ENCODE measurements around the gene TNFRSF1B.

The TNFRSF1B gene

DNA sequence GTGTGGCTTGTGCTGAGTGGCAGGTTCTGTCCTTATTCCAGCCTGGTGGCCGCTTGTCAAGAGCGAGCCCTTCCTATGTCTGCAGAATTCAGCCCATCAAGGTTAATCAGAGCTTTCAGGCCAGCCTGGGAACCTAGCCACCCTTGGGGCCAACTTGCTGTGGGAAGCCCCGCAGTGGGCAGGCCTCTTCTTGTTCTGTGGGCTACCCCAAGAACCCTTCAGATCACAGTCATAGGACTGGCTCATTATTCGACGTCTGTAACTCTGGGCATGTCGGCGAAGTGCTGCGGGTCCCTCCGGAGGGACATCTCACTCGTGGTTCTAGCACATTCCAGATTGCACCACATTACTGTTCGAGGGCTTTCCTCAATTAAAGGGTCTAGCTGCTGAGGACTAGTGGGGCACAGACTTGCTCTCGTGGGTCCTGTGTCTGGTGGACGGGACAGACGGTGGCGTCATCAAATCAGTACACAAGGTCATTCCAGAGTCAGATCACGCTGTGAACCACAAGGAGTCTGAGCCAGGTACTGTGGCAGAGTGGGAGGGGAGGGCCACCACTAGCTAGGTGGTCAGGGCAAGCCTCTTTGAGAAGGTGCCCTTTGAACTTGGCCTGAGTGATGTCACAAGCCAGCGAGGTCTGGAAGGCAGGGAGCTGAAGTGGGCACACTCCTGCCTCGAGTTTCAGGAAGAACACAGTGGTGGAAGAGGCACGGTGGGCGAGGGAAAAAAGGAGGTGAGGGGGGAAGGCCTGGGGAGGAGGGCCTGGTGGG, 20.3 kb upstream of the TNFRSF1B start:
- H3K4me1 Mint-ChIP-seq = peaks cover 68 to 98% of the 10 kb centered on the region in 2 donors
- no peaks in the 10 kb centered on the region for H3K27me3 Mint-ChIP-seq
- no peak for DNase-seq
- peak overlapping the region; percentile 77 for H3K27ac Mint-ChIP-seq
- peaks cover 4 to 5% of the 10 kb centered on the region in 2 donors for H3K36me3 Mint-ChIP-seq
- no peak for ATAC-seq (replicated peaks)
- peaks cover 7 to 8% of the 10 kb centered on the region in 2 donors for H3K9me3 Mint-ChIP-seq
- H3K4me3 Mint-ChIP-seq = no peak overlapping the region

DNA sequence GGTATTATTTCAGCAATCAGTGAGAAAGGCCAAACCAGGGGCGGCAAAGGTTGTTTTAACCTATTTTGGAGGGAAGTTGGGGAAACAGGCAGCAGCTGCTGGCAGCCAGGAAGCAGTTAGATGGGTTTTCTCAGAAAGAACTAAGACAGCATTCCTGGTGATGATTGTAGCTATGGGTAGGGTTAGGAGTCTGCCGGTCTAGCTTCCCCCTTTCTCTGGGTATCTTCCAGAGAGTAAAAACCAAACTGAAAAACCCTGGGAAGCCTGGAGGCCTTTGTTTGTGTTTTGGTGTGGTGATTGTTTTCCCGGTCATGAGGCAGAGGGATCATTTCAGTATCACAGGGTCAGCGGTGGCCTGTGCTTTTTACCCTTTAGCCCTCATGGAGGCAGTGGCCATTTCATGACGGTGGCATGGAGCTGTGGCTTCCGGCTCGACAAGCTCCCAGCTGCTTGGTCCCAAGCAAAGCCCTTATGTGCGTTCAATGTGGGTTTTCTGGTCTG, 19.5 kb upstream of the TNFRSF1B start:
- H3K36me3 Mint-ChIP-seq = peaks cover 4 to 5% of the 10 kb centered on the region in 2 donors
- no peak for ATAC-seq (replicated peaks)
- H3K4me3 Mint-ChIP-seq = no peak overlapping the region
- peaks cover 75 to 100% of the 10 kb centered on the region in 2 donors for H3K4me1 Mint-ChIP-seq
- H3K27me3 Mint-ChIP-seq = no peaks in the 10 kb centered on the region
- DNase-seq = no peak
- H3K9me3 Mint-ChIP-seq = peaks cover 7 to 8% of the 10 kb centered on the region in 2 donors
- H3K27ac Mint-ChIP-seq = peak overlapping the region; percentile 77

DNA sequence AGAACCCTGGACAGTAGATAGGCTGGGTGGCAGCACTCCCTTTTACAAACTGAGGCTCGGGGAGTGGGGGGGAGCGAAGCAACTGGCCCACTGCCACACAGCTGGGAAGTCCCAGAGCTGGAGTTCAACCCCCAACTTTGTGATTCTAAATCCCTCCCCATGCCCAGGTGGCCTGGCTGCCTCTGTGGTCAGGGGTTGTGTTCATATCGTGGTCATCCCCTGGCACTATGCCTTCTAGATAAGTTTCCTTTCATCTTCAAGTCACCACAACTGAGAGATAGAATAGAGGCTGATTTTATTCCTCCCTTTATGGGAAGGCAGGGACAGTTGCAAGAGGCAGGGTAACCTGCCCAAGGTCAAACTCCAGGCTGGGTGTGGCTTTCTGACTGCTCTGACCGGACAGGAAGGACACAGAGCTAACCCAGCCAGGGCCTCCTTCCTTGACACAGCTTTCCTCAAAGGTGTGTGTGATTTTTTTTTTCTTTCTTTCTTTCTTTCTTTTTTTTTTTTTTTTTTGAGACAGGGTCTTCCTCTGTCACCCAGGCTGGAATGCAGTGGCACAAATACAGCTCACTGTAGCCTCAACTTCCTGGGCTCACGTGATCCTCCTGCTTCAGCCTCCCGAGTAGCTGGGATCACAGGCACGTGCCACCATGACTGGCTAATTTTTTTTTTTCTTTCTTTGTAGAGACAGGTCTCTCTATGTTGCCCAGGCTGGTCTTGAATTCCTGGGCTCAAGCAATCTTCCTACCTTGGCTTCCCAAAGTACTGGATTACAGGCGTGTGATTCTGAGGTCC, 18.4 kb upstream of the TNFRSF1B start:
- peaks cover 74 to 100% of the 10 kb centered on the region in 2 donors for H3K4me1 Mint-ChIP-seq
- H3K27ac Mint-ChIP-seq = peak overlapping the region; percentile 94
- peaks cover 4 to 5% of the 10 kb centered on the region in 2 donors for H3K36me3 Mint-ChIP-seq
- H3K9me3 Mint-ChIP-seq = peaks cover 7 to 8% of the 10 kb centered on the region in 2 donors
- no peaks in the 10 kb centered on the region for H3K27me3 Mint-ChIP-seq
- peak overlapping the region in 1 of 2 donors; percentile 46 for H3K4me3 Mint-ChIP-seq
- ATAC-seq (replicated peaks) (no peak), DNase-seq (no peak)

DNA sequence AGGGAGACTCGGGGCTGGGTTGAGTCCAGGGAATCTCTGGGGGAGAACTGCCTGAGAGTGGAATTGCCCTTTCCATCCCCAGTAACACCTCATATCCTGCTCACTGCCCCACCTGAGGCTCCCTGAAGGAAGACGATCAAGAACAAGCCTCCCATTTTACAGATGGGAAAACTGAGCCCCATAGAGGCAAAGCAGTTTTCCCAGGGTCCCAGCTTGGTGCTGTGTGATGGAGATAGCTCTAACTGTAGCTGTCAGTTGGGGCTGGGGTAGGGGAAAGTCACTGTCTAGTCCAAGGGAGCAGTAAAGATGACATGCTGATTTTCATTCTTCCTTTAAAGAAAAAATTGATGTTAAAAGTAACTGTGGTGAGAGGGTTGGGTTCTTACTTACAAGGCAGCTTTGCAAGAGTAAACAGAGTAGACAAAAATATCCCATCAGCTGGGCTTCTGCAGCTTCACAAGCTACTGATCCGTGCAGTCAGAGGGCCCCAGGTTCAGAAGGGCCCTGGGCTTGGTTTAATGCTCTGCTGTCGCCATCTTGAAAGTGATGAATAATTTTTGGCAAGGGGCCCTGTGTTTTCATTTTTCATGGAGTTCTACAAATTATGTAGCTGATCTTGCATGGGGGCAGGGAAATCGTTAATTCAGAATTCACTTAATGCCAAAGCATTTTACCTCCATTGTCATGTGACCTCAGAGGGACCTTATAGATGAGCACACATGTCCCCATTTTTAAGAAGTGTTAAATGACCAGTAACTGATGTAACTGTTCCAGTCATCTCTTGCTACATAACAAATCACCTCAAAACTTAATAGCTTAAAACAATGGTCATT, 17.6 kb upstream of the TNFRSF1B start:
- ATAC-seq (replicated peaks) (peak; percentile 44 to 52), DNase-seq (peak; percentile 45)
- Mint-ChIP-seq H3K27me3 (no peaks in the 10 kb centered on the region), H3K36me3 (peaks cover 4 to 5% of the 10 kb centered on the region in 2 donors), H3K27ac (peak overlapping the region; percentile 94), H3K4me3 (peak overlapping the region; percentile 46 to 60), H3K9me3 (peaks cover 7 to 8% of the 10 kb centered on the region in 2 donors), H3K4me1 (peaks cover 70 to 97% of the 10 kb centered on the region in 2 donors)

DNA sequence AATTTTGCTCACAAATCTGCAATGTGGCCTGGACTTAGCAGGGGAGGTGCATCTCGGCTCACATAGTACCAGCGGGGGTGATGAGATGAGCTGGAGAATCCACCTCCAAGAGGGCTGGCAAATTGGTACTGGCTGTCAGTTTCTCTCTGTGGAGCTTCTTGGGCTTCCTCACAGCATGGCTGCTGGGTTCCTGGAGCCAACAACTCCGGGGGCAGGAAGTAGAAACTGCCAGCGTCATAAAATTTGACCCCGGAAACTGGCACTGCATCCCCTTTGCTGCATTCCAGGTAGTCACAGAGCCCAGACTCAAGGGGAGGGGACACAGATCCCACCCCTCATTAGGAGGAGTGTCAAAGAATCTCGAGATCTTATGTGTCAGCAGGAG, 17.0 kb upstream of the TNFRSF1B start:
- Mint-ChIP-seq H3K27ac (peak overlapping the region; percentile 94), H3K36me3 (peaks cover 4 to 5% of the 10 kb centered on the region in 2 donors), H3K4me3 (peak overlapping the region; percentile 29 to 60), H3K9me3 (peaks cover 7 to 8% of the 10 kb centered on the region in 2 donors), H3K27me3 (no peaks in the 10 kb centered on the region), H3K4me1 (peaks cover 70 to 94% of the 10 kb centered on the region in 2 donors)
- no peak for DNase-seq
- ATAC-seq (replicated peaks) = no peak

DNA sequence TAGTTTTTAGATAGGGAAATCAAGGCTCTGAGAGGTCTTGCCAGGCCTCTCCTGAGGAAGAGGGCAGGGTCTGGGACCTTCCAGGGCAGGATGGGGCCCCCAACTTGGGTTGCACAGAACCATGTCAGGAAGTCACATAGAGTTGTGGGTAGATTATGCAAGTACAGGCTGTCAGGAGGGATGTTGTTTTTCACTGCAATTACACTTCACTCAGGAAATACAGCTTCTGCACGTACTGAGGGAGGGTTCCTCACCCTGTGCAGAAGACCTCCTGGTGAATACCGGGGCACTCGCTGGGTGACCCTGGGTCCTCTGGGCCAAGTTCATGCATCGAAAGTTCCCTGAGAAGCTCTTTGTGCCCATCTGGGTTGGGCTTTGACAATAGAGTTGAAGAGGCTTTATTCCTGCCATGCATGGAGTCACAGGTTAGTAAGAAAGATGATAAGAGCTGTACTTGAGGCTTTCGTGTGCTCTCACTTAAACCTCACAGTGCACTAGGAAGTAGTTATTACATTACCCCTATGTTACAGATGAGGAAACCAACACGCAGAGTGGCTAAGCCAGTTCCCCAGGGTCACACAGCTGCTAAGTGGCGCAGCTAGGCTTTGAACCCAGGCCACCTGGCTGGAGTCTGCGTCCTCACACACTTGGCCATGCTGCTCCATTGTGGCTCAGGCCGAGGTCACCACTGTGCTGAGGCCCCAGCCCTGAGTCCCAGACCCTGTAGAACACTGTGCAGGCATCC, 16.2 kb upstream of the TNFRSF1B start:
- peaks cover 7 to 8% of the 10 kb centered on the region in 2 donors for H3K9me3 Mint-ChIP-seq
- peak overlapping the region; percentile 28 to 29 for H3K4me3 Mint-ChIP-seq
- H3K4me1 Mint-ChIP-seq = peaks cover 71 to 94% of the 10 kb centered on the region in 2 donors
- no peak for DNase-seq
- H3K36me3 Mint-ChIP-seq = peaks cover 4 to 5% of the 10 kb centered on the region in 2 donors
- peak; percentile 9 to 17 for ATAC-seq (replicated peaks)
- H3K27me3 Mint-ChIP-seq = no peaks in the 10 kb centered on the region
- H3K27ac Mint-ChIP-seq = peak overlapping the region; percentile 93

DNA sequence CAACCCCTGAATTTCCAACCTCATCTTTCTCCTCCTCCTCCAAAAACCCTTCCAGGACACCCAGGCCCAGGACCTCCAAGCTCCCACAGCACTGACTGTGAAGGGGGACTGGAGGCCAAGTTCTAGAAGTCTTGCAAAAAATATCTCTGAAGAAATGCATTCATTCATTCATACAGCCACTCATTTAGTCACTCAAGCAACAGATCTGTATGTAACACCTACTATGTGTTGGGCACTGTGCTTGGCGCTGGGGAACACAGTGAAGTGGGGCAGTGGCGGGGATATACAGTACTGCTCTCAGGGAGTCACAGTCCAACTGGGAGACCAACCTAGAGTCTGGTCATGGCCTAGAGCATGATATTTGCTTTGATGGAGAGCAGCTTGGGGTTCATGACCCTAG, 15.3 kb upstream of the TNFRSF1B start:
- Mint-ChIP-seq H3K9me3 (peaks cover 7 to 8% of the 10 kb centered on the region in 2 donors), H3K4me1 (peaks cover 67 to 93% of the 10 kb centered on the region in 2 donors), H3K27me3 (no peaks in the 10 kb centered on the region), H3K4me3 (peak overlapping the region in 1 of 2 donors; percentile 22), H3K27ac (peak overlapping the region; percentile 93), H3K36me3 (peaks cover 4 to 5% of the 10 kb centered on the region in 2 donors)
- no peak for ATAC-seq (replicated peaks)
- no peak for DNase-seq

DNA sequence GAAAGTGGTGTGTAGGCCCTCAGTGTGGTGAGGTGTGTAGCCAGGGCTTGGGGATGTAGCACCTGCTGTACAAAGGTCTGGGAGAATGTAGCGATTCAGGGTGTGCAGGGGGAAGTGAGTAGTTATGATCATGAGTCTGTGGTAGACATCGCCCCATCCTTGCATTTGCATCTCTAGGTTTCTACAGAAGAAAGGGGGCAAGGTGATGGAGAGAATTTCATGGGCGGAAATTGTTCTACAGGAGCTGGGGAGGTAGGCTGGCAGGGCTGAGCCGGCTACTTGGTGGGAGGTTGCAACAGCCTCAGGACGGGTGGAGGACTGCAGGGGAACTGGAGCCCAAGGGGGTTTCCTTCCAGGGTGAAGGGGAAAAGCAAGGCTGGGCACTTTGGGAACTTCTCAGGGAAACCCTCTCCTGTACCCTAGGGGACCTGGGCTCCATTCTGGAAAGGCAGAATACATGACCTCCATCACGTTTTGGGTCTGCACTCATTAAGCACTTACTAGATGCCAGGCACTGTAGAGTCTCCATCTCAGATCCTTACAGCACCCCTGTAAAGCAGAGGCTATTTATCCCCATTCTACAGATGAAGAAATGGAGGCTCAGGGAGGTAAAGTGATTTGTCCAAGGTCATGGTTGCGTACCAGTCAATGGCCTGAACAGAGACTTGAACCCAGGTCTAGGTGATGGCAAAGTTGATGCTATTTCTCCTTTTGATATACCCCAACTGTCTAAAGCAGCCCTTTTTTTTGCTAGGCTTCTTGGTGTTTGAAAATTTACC, 14.5 kb upstream of the TNFRSF1B start:
- H3K9me3 Mint-ChIP-seq = peaks cover 7 to 8% of the 10 kb centered on the region in 2 donors
- ATAC-seq (replicated peaks) = peak; percentile 88 to 90
- H3K4me3 Mint-ChIP-seq = peak overlapping the region; percentile 11 to 63
- DNase-seq = peak; percentile 78
- peaks cover 62 to 91% of the 10 kb centered on the region in 2 donors for H3K4me1 Mint-ChIP-seq
- H3K27me3 Mint-ChIP-seq = no peaks in the 10 kb centered on the region
- peak overlapping the region; percentile 93 for H3K27ac Mint-ChIP-seq
- H3K36me3 Mint-ChIP-seq = peaks cover 4 to 5% of the 10 kb centered on the region in 2 donors

DNA sequence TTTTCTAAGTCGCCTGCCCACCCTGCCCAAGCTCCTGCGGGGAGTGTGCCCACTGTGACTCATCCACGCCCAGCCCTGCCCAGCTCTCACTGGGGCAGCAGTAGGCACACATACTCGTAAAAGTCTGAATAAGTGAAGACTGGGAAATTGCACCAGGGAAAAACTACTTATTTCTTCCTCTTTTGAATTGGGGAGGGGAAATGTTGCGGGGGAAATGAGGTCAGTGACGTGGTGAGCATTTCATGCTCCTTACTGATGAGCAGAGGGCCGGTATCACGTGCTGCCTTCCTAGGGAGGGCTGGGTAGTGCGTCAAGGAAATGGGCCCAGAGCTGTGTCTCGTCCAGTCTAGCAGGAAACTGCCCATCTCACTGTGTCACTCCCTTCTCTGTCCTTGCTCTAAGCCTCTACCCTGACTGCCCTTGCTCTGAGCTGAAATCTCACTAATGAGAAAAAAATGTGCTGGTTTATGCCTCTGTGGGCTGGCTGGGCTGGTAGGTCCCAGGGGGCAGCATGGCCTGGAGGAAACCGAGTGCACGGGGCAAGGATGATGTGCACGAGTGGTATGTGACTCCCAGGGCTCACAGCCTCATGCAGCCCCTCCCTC, 13.5 kb upstream of the TNFRSF1B start:
- ATAC-seq (replicated peaks) (peak; percentile 44 to 48), DNase-seq (peak; percentile 66)

DNA sequence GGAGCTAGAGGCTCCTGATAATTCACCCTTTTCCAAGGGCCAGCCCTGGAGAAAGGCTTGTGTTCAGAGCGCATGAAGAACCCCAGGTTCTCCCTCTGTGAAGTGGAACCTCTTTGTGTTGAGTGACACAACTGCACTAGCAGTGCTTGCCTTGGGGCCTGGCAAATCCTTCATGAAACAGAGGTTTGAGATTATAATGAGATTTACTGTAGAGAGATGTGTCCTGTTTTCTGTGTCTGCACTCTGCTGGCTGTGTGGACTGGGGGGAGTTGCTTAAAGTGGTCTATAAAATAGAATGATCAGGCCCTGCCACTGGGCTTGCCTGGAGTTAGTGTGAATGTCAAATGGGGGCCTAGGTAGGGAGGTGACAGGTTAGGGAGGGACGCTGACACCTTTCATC, 11.5 kb upstream of the TNFRSF1B start:
- Mint-ChIP-seq H3K27ac (peak overlapping the region; percentile 20), H3K4me1 (peaks cover 60 to 84% of the 10 kb centered on the region in 2 donors), H3K27me3 (no peaks in the 10 kb centered on the region), H3K9me3 (peaks cover 6 to 8% of the 10 kb centered on the region in 2 donors), H3K36me3 (peaks cover 1 to 4% of the 10 kb centered on the region in 2 donors), H3K4me3 (no peak overlapping the region)
- ATAC-seq (replicated peaks) = no peak
- DNase-seq = no peak

More for the DNA sequence above, 13.5 kb upstream of the TNFRSF1B start:
- Mint-ChIP-seq H3K27me3 (no peaks in the 10 kb centered on the region), H3K27ac (peak overlapping the region; percentile 93), H3K4me1 (peaks cover 68 to 91% of the 10 kb centered on the region in 2 donors), H3K9me3 (peaks cover 7 to 8% of the 10 kb centered on the region in 2 donors), H3K4me3 (peak overlapping the region; percentile 64 to 66), H3K36me3 (peaks cover 4 to 5% of the 10 kb centered on the region in 2 donors)

DNA sequence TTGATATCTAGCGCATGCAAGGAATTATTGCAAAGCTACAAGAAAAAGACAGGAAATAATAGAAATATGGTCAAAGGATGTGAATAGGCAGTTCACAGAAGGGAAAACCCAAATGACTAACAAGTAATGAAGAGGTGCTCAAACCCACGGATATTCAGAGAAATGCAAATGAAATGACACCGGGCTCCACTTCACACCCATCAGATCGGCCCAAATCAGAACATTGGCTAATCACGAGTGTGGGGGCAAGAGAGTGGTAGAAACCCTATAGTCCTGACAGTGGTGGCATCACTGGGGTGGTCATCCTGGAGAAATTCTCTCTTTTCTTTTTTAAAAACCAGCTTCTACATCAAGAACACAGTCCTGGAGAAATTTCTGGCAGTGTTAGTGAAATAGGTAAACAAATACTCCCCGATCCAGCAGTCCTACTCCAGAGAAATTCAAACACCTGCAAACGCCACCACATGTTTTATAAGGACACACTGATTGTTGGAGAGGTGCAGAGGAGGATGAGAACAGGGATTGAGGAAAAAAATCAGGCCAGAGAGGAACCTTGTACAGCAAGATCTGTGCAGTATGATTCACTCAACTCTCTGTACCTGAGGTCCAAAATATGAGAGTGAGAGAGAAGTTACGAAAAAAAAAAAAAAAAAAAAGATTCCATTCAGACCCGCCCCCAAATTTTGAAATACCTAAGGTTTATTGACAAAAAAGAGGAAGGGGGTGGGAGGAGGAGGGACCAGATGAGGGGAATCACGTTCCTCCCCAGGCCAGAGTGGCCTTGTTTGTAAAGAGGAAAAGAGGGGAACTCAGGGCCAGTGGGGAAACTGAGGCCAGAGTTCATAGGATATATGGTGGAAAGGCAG, 9.2 kb upstream of the TNFRSF1B start:
- peaks cover 1 to 4% of the 10 kb centered on the region in 2 donors for H3K36me3 Mint-ChIP-seq
- H3K27me3 Mint-ChIP-seq = no peaks in the 10 kb centered on the region
- DNase-seq (peak; percentile 42), ATAC-seq (replicated peaks) (peak; percentile 53 to 57)
- H3K9me3 Mint-ChIP-seq = peaks cover 1 to 4% of the 10 kb centered on the region in 2 donors
- peak overlapping the region; percentile 61 to 68 for H3K4me3 Mint-ChIP-seq
- H3K4me1 Mint-ChIP-seq = peaks cover 61 to 84% of the 10 kb centered on the region in 2 donors
- H3K27ac Mint-ChIP-seq = peak overlapping the region; percentile 90
